Hypothalamus (tissue), 51 donors: ENCODE results near the gene FADS6.
A peak's percentile ranks its signal among the peaks of the same experiment; 100 is the strongest.

Experiments
- DNase-seq, 51 donors: peaks; one replicate each; lab custom pipeline; 2025; lab: John Stamatoyannopoulos, UW

Gene FADS6

GRCh38 chr17:74836691-74837467 is 56.6 kb downstream of the FADS6 start:
- DNase-seq, result peak in 1 of 51 donors; percentile 36

GRCh38 chr17:74836191-74836590 is 57.2 kb downstream of the FADS6 start:
- no peak for DNase-seq

- peak in 37 of 51 donors; percentile 12 to 73 (median 47) for DNase-seq
Observed at GRCh38 chr17:74833501-74834377, 59.7 kb downstream of the FADS6 start.

GRCh38 chr17:74832421-74832820 is 61.0 kb downstream of the FADS6 start:
- no peak for DNase-seq

- no peak for DNase-seq
Observed at GRCh38 chr17:74831444-74832146, 61.8 kb downstream of the FADS6 start.

- DNase-seq, result no peak
Observed at GRCh38 chr17:74830861-74831260, 62.6 kb downstream of the FADS6 start.

- DNase-seq, result no peak
Observed at GRCh38 chr17:74827800-74828199, 65.6 kb downstream of the FADS6 start.
